Calu3 (cell line): ENCODE data around the gene GOLT1A. TPM values are rescaled to one million over a fixed set of nuclear protein-coding genes. Genes with fewer than 3 reads are reported as not detected.

Experiments used
- BruUV-seq: library from RNA; stranded (reverse); fragments of 400-500 nt; replicated peaks from 2 replicates; lab custom pipeline; 2021; lab: Mats Ljungman, UMichigan
- CTCF ChIA-PET: fragments of 300-600 bp; sonication (Branson Sonifier 250); formaldehyde crosslinking; loops from one replicate; lab custom pipeline; 2022; ENCODE audit warnings: antibody characterized with exemption; lab: Charles Lee
- DNase-seq: peaks from one replicate; pipeline ENCODE4 v3.0.0; 2022
- H3K27ac Mint-ChIP-seq: one replicate; pipeline ENCODE4 v1.8.0; 2022; ENCODE audit warnings: mixed read lengths; ENCODE audit not compliant: unreplicated experiment
- H3K27me3 Mint-ChIP-seq: one replicate; pipeline ENCODE4 v1.8.0; 2022; ENCODE audit warnings: mixed read lengths; ENCODE audit not compliant: unreplicated experiment
- H3K36me3 Mint-ChIP-seq: one replicate; pipeline ENCODE4 v1.8.0; 2022; ENCODE audit warnings: mild to moderate bottlenecking, moderate library complexity, mixed read lengths; ENCODE audit not compliant: insufficient read depth, unreplicated experiment
- H3K4me1 Mint-ChIP-seq: one replicate; pipeline ENCODE4 v1.8.0; 2022; ENCODE audit warnings: mild to moderate bottlenecking, low read depth, mixed read lengths; ENCODE audit not compliant: unreplicated experiment
- H3K4me3 Mint-ChIP-seq: one replicate; pipeline ENCODE4 v1.8.0; 2022; ENCODE audit warnings: mild to moderate bottlenecking, low read depth, moderate library complexity, mixed read lengths; ENCODE audit not compliant: unreplicated experiment
- H3K9me3 Mint-ChIP-seq: one replicate; pipeline ENCODE4 v1.8.0; 2022; ENCODE audit warnings: low read depth, mixed read lengths; ENCODE audit not compliant: unreplicated experiment
- intact Hi-C: fragments of 100-400 bp; cut with micrococcal nuclease; formaldehyde crosslinking; loops from one replicate; pipeline ENCODE4 v1.10.0; 2022; ENCODE audit not compliant: unreplicated experiment
- total RNA-seq: library from RNA; stranded (reverse); gene quantifications from 2 replicates; pipeline ENCODE4 v1.2.3, GENCODE V29; 2022
- TF ChIP-seq, protein P1 (sequence below): fragments of 200-600 bp; IDR thresholded peaks from one replicate; pipeline ENCODE4 v1.8.0; 2022; ENCODE audit warnings: antibody characterized with exemption; ENCODE audit not compliant: unreplicated experiment

GOLT1A gene
- total RNA-seq, 1 experiment from 2014 or later, result 3.5 TPM

DNA sequence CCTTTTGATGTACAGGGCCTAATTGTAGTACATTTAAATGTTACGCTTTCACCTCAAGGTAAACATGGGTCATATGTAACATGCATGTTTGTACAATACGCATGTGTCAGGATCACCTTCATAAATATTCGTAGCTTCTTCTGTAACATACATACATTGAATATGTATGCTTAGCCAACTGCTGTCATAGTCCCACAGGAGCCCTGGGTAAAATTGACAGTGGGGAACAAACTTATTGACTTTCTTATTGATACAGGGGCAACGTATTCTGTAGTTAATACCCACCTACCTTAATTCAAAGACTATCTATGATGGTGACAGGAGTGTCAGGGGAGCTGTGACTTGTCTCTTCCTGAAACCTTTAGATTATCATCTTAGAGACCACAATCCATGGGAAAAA is 43.9 kb downstream of the GOLT1A start:
- H3K36me3 Mint-ChIP-seq, result peaks cover 8% of the 10 kb centered on the region
- peaks cover 3% of the 10 kb centered on the region for H3K9me3 Mint-ChIP-seq
- intact Hi-C loops, result no loop called here
- H3K27ac Mint-ChIP-seq, result no peak overlapping the region
- no peak for DNase-seq
- no peaks in the 10 kb centered on the region for H3K4me1 Mint-ChIP-seq
- no peaks in the 10 kb centered on the region for H3K27me3 Mint-ChIP-seq
- no TSS peak for BruUV-seq
- TF ChIP-seq, protein P1, sequence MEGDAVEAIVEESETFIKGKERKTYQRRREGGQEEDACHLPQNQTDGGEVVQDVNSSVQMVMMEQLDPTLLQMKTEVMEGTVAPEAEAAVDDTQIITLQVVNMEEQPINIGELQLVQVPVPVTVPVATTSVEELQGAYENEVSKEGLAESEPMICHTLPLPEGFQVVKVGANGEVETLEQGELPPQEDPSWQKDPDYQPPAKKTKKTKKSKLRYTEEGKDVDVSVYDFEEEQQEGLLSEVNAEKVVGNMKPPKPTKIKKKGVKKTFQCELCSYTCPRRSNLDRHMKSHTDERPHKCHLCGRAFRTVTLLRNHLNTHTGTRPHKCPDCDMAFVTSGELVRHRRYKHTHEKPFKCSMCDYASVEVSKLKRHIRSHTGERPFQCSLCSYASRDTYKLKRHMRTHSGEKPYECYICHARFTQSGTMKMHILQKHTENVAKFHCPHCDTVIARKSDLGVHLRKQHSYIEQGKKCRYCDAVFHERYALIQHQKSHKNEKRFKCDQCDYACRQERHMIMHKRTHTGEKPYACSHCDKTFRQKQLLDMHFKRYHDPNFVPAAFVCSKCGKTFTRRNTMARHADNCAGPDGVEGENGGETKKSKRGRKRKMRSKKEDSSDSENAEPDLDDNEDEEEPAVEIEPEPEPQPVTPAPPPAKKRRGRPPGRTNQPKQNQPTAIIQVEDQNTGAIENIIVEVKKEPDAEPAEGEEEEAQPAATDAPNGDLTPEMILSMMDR, result no peak
- H3K4me3 Mint-ChIP-seq, result no peak overlapping the region
- CTCF ChIA-PET, result no interaction called here

DNA sequence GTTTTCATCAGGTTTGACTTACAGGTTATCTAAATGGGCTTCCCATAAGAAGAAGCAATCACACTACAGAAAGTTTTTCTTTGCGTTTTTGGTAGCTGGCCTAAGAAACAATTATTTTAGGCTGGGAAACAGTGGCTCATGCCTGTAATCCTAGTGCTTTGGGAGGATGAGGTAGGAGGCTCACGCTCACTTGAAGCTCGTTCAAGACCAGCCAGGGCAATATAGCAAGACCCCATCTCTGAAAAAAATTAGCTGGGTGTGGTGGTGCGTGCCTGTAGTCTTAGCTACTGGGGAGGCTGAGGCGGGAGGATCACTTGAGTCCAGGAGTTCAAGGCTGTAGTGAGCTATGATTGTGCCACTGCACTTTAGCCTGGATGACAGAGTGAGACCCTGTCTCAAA is 46.1 kb downstream of the GOLT1A start:
- H3K4me1 Mint-ChIP-seq, result no peaks in the 10 kb centered on the region
- no peaks in the 10 kb centered on the region for H3K27me3 Mint-ChIP-seq
- no peak for DNase-seq
- intact Hi-C loops, result no loop called here
- H3K36me3 Mint-ChIP-seq, result peaks cover 8% of the 10 kb centered on the region
- TF ChIP-seq, protein P1, result no peak
- BruUV-seq, result no TSS peak
- CTCF ChIA-PET, result interaction anchor here (1.9 kb wide), 1 partner anchor 31 kb away, joined by 5 read pairs; no protein-coding TSS in a partner anchor
- H3K9me3 Mint-ChIP-seq, result peaks cover 3% of the 10 kb centered on the region
- H3K4me3 Mint-ChIP-seq, result no peak overlapping the region
- no peak overlapping the region for H3K27ac Mint-ChIP-seq

DNA sequence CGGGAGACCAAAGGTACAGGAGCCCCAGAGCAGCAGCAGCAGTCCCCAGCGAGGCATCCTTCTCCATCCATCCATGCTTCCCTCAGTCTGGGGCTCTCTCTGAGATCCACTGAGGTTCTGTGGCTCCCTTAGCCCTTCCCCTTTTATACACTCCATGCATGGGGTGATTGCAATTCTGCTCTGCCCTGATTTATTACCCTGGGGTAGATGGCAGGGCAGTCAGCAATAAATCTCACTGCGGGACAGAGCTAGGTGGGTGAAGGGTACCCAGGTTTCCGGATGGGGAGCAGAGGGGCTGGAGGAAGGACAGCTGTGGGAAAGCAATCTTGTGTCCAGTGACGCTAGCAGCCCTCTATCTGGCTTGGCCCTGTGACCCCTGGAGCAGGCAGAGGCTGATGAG is 47.6 kb downstream of the GOLT1A start, which contains the start of gene REN:
REN (minus strand) TSS at position 119 of the 400 bp plus-strand sequence; CDS start at position 75, 44 bp downstream.
- no peaks in the 10 kb centered on the region for H3K27me3 Mint-ChIP-seq
- DNase-seq, result no peak
- no TSS peak for BruUV-seq
- TF ChIP-seq, protein P1, result no peak
- H3K36me3 Mint-ChIP-seq, result no peaks in the 10 kb centered on the region
- intact Hi-C loops, result no loop called here
- H3K9me3 Mint-ChIP-seq, result peaks cover 3% of the 10 kb centered on the region
- CTCF ChIA-PET, result interaction anchor here (0.6 kb wide), 2 partner anchors 108 to 327 kb away, joined by 3 to 4 read pairs; no protein-coding TSS in a partner anchor
- no peaks in the 10 kb centered on the region for H3K4me1 Mint-ChIP-seq
- H3K4me3 Mint-ChIP-seq, result no peak within 1 kb of the TSS
- no peak within 1 kb of the TSS for H3K27ac Mint-ChIP-seq

DNA sequence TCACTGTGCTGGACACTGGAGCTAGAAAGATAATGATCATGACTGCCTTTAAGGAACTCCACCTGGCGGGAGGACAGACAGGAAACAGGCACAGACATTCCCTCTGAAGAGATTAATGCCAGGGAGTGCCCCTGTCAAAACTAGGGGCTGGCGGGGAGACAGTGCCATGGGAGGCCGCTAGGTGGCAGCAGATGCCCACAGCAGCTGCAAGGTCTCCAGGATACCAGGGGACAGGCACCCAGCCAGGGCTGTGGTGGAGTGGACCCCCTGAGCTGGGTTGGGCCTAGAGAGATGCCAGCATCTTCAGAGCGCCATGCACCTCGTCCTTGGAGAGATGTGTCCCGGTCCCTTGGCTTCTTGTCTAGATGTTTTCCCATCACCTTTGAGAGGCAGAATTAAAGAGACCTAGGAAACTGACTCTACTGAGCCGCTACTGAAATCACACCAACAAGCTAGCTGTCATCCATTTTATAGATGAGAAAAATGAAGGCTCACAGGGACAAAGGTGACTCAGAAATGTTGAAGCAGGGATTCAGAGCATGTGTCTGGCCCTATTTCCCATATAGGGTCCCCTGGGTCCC is 51.2 kb downstream of the GOLT1A start:
- no peak overlapping the region for H3K4me3 Mint-ChIP-seq
- H3K9me3 Mint-ChIP-seq, result peaks cover 3% of the 10 kb centered on the region
- intact Hi-C loops, result loop anchor here (1.0 kb wide), 4 partner anchors 36 to 301 kb away; partner anchors contain the start of gene SNRPE
- no peaks in the 10 kb centered on the region for H3K36me3 Mint-ChIP-seq
- peaks cover 15% of the 10 kb centered on the region for H3K27me3 Mint-ChIP-seq
- TF ChIP-seq, protein P1, result peak; percentile 99
- H3K4me1 Mint-ChIP-seq, result no peaks in the 10 kb centered on the region
- BruUV-seq, result no TSS peak
- DNase-seq, result peak; percentile 94
- CTCF ChIA-PET, result interaction anchor here (0.7 to 2.9 kb wide), 18 partner anchors 11 to 302 kb away, joined by 3 to 58 read pairs (median 6); partner anchors contain the start of genes ETNK2, GOLT1A, KISS1 and SNRPE
- H3K27ac Mint-ChIP-seq, result no peak overlapping the region
